Activated T-cell treated with anti-CD3 and anti-CD28 coated beads for 24 hours (primary cell): ENCODE measurements around the gene CADM4.
"Not testable (repeated sequence)": the region's sequence is repeated elsewhere in the genome, so short reads cannot be mapped to it uniquely, and the experiment has no call there.

Experiments
- DNase-seq: peaks from one replicate; pipeline ENCODE4 v3.0.0-alpha.2; 2020; ENCODE audit warnings: low read depth

Gene CADM4

DNA sequence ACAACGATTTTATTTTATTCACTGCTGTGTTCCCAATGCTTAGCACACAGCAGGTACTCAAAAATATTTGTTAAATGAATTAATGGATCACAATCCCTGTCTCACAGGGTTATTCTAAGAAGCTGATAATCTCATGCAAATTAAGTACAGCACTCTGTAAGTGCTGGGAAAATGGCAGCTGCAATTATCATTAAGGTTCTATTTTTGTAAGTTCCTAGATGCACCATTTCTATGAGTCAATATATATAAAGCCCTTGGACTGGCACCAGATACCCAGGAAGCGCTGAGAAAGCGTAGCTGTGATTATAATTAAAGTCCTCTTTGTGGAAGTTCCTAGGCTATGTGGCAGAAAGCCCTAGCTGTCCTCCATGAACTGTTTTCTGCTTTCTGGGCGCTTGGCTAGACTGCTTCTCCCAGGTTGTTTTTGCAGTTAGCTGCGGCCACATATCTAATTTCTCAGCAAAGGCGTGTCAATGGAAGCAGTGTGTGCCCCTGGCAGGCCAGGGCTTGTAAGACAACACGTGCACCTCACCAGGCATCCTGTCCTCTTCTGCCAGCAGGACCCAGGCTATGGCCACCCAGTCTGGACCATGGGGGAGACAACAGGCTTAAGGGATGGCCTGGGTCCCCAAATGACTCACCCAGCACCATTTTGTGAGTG, 33.0 kb downstream of the CADM4 start:
- no peak for DNase-seq

DNA sequence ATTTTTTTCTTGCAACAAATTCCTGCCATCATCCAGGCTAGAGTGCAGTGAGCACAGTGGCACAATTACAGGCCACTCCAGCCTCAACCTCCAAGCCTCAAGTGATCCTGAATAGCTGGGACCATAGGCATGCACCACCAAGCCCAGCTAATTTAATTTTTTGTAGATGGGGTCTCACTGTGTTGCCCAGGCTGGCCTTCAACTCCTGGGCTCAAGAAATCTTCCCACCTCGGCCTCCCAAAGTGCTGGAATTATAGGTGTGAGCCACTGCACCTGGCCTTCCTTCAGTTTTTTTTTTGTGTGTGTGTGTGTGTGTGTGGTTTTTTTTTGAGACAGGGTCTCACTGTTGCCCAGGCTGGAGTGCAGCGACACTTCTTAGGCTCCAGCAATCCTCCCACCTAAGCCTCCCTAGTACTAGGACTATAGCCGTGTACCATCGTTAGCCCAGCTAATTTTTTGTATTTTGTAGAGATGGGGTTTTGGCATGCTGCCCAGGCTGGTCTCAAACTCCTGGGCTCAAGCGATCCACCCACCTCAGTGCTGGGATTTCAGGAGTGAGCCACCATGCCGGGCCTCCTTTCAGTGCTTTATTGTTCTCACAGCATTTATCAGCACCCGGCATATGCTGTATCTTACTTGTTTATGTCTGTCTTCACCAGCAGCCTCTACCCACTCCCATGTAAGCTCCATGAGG, 33.6 kb downstream of the CADM4 start:
- no peak for DNase-seq

- DNase-seq, result not testable (repeated sequence)
Observed at GRCh38 chr19:43600326-43600725, 39.3 kb downstream of the CADM4 start.

GRCh38 chr19:43599635-43600295, 39.9 kb downstream of the CADM4 start:
- DNase-seq, result no peak

GRCh38 chr19:43598445-43599240, 41.0 kb downstream of the CADM4 start:
- DNase-seq, result no peak

- no peak for DNase-seq
Observed at GRCh38 chr19:43597876-43598275, 41.8 kb downstream of the CADM4 start.

- DNase-seq, result no peak
Observed at GRCh38 chr19:43596842-43597461, 42.7 kb downstream of the CADM4 start.

DNA sequence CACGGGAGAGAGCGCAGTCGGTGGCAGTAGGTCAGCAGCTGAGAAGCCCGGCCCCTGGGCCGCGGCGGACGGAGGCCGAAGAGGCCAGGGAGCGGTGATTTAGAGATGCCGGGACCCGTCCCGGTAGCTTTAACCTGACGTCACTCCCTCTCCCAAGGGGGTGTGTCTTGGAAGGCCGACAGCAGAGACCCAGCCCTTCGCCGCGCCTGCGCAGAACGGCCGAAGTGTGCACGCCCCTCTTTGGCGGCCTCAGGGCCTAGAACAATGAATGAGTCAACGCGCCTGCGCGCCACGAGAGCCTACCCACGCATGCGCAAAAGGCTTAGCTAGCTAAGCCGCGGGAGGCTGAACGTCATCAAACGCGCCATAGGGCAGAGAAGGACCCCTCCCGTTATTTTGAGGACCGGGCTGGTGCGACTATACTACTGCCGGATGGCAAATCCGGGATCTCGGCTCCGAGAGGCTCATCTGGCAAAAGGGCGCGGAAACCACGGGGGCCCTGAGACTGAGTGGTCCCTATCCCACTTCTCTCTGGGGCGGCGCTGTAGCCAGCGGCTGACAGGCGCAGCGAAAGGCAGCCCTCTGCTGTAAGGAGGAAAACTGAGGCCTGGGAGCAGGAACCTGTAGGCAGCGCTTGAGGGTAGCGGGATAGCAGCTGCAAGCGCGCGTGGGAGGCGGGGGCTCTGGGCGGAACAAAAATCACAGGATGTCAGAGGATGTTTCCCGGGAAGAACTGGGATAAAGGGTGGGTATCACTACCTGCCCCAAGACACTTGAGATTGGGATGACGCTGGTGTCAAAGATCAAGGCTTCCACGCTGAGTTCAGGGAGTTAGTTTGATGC, 43.4 kb downstream of the CADM4 start, which contains the start of the genes IRGQ and ZNF576:
Gene IRGQ (minus strand): TSS at position 136 of the 843 bp plus-strand sequence. CDS start 796 bp downstream, outside the sequence.
Gene ZNF576 (plus strand): TSS at position 597 of the 843 bp plus-strand sequence. CDS start 514 bp downstream, outside the sequence.
- peak; percentile 100 for DNase-seq

DNA sequence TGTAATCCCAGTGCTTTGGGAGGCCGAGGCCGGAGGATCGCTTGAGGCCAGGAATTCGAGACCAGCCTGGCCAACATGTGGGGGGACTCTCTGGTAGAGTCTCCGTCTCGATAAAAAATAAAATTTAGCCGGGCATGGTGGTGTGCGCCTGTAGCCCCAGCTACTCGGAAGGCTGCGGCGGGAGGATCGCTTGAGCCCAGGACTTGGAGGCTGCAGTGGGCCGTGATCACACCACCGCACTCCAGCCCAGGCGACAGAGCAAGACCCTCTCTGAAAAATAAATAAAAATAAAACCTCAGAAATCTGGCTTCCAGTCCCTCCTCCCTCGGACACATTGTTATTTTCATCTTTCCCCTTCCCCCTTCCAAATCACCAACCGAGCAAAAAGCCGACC, 44.0 kb downstream of the CADM4 start:
- no peak for DNase-seq

- peak; percentile 54 for DNase-seq
Observed at GRCh38 chr19:43594710-43595604, 44.7 kb downstream of the CADM4 start.

- DNase-seq, result no peak
Observed at GRCh38 chr19:43594081-43594697, 45.5 kb downstream of the CADM4 start.

GRCh38 chr19:43592800-43593350, 46.8 kb downstream of the CADM4 start:
- DNase-seq, result no peak

DNA sequence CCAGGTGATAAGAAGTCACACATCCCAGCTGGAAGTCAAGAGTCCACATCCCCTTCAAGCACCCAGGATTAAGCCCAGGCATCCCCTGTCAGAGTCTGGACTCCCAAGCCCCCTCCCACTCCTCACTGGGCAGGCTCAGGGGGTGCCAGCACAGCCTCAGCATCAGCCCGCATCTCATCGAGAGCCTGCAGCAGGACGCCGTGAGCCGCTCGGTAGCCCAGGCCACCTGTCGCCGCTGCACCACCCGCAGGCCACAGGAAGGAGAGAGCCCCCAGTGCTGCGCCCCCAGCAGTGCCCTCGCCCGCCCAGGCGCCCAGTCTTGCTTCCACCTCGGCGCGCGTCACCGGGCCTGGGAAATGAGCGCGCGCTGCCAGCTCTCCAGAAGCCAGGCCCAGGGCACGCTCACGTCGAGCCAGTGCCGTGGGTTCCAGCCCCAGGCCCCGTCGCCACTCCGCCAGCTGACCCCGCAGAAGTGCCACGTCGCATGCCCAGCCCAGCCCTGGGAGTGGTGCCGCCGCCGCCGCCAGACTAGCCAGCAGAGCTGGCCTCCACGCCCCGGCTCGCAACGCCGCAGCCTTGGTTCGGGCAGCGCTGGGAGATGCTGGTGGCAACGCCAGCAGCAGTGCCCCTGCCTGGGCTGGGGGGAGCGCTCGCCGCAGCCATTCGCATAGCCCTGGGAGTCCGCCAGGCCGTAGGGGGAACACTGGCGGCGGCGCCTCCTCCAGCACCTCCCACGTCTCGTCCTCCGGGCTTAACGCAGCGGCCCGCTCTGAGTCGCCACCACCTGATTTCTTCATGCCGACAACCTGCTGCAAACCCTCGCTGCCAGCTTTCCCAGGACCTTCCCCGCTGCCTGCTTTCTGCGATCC, 47.5 kb downstream of the CADM4 start:
- DNase-seq, result no peak

- DNase-seq, result no peak
Observed at GRCh38 chr19:43589678-43590077, 50.0 kb downstream of the CADM4 start.

DNA sequence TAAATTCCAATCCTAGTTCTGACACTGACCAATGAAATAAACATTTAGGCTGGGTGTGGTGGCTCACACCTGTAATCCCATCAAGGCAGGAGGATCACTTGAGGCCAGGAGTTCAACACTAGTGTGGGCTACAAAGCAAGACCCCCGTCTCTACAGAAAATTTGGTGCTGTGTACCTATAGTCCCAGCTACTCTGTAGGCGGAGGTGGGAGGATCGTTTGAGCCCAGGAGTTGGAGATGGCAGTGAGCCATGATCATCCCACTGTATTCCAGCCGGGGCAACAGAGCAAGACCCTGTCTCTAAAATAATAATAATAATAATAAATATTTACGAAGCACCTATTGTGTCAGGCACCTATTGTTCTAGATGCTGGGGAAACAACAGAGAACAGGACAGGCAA, 50.4 kb downstream of the CADM4 start:
- no peak for DNase-seq

GRCh38 chr19:43587029-43587428, 52.6 kb downstream of the CADM4 start:
- not testable (repeated sequence) for DNase-seq

- DNase-seq, result no peak
Observed at GRCh38 chr19:43586346-43586745, 53.3 kb downstream of the CADM4 start.

DNA sequence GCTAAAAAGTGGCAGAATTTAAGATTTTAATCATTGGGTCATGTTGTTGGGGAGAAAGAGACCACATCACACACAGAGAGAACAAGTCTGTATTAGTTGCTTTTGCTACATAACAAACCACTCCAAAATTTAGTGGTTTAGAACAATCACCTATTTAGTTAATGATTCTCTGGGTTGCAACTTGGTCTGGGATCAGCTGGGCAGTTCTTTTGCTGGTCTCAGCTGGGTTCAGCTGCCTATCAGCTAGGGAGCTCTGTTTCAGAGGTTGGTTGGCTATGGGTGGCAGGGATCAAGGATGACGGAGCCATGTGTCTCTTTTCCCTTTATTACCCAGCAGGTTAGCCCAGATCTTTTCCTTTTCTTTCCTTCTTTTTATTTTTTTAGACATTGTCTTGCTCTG, 55.2 kb downstream of the CADM4 start:
- no peak for DNase-seq
